MM.1S (cell line): Measurements from ENCODE around the gene TMEM150C.

Experiments used
- DNase-seq: peaks from one replicate; pipeline ENCODE4 v3.0.0-alpha.2; 2015
- H2AFZ ChIP-seq: fragments of 300-600 bp; sonication (generic); 2 replicates; pipeline ENCODE4 v1.6.0; 2016; ENCODE audit warnings: antibody characterized with exemption, low read length
- H3F3A ChIP-seq: fragments of 300-600 bp; sonication (generic); 2 replicates; pipeline ENCODE4 v1.6.1; 2016; ENCODE audit warnings: mild to moderate bottlenecking, antibody characterized with exemption, low read length, moderate library complexity, mixed read lengths; ENCODE audit not compliant: insufficient read depth
- H3K27ac ChIP-seq: fragments of 300-600 bp; sonication (generic); 2 replicates; pipeline ENCODE4 v1.5.1; 2016; ENCODE audit warnings: mild to moderate bottlenecking, low read length
- H3K27me3 ChIP-seq: fragments of 300-600 bp; sonication (generic); replicated peaks from 2 replicates; pipeline ENCODE4 v1.6.0; 2016; ENCODE audit warnings: low read length; ENCODE audit not compliant: insufficient read depth
- H3K36me3 ChIP-seq: fragments of 300-600 bp; sonication (generic); replicated peaks from 2 replicates; pipeline ENCODE4 v1.6.1; 2016; ENCODE audit warnings: mild to moderate bottlenecking, low read length, mixed read lengths; ENCODE audit not compliant: insufficient read depth
- H3K4me1 ChIP-seq: fragments of 300-600 bp; sonication (generic); 2 replicates; pipeline ENCODE4 v1.6.1; 2016; ENCODE audit warnings: low read length, mixed read lengths
- H3K4me2 ChIP-seq: fragments of 300-600 bp; sonication (generic); 2 replicates; pipeline ENCODE4 v1.6.0; 2016; ENCODE audit warnings: low read depth, low read length
- H3K4me3 ChIP-seq: fragments of 300-600 bp; sonication (generic); 2 replicates; pipeline ENCODE4 v1.5.1; 2016; ENCODE audit warnings: low read length, mixed read lengths
- H3K79me2 ChIP-seq: fragments of 300-600 bp; sonication (generic); 2 replicates; pipeline ENCODE4 v1.6.1; 2016; ENCODE audit warnings: mixed run types, low read length, mixed read lengths
- H3K9ac ChIP-seq: fragments of 300-600 bp; sonication (generic); 2 replicates; pipeline ENCODE4 v1.6.1; 2016; ENCODE audit warnings: low read length, mixed read lengths
- H3K9me2 ChIP-seq: fragments of 300-600 bp; sonication (generic); replicated peaks from 2 replicates; pipeline ENCODE4 v1.6.1; 2016; ENCODE audit warnings: mild to moderate bottlenecking, low read length, mixed read lengths; ENCODE audit not compliant: insufficient read depth
- H3K9me3 ChIP-seq: fragments of 300-600 bp; sonication (generic); replicated peaks from 2 replicates; pipeline ENCODE4 v1.6.1; 2016; ENCODE audit warnings: mild to moderate bottlenecking, low read length, mixed read lengths; ENCODE audit not compliant: insufficient read depth
- H4K20me1 ChIP-seq: fragments of 300-600 bp; sonication (generic); 2 replicates; pipeline ENCODE4 v1.6.1; 2016; ENCODE audit warnings: mild to moderate bottlenecking, low read length, moderate library complexity, mixed read lengths; ENCODE audit not compliant: insufficient read depth
- EZH2 ChIP-seq: fragments of 300-600 bp; sonication (generic); optimal IDR thresholded peaks from 2 replicates; pipeline ENCODE3; 2017; ENCODE audit warnings: low read depth, mild to moderate bottlenecking, antibody characterized with exemption, low read length, mixed read lengths
- EZH2phosphoT487 ChIP-seq: fragments of 300-600 bp; sonication (generic); IDR thresholded peaks from 2 replicates; pipeline ENCODE4 v1.6.1; 2018; ENCODE audit warnings: antibody characterized with exemption, low read length
- TF ChIP-seq, protein P1 (sequence below): fragments of 300-600 bp; sonication (generic); IDR thresholded peaks from 2 replicates; pipeline ENCODE4 v1.5.1; 2016; ENCODE audit warnings: antibody characterized with exemption, low read length, mixed read lengths

The TMEM150C gene

GRCh38 chr4:82606622-82607021 is 44.8 kb upstream of the TMEM150C start:
- H3F3A ChIP-seq: no peaks in the 10 kb centered on the region
- no peak overlapping the region for H3K4me2 ChIP-seq
- H3K27ac ChIP-seq: no peak overlapping the region
- H4K20me1 ChIP-seq: no peaks in the 10 kb centered on the region
- H3K9me3 ChIP-seq: no peaks in the 10 kb centered on the region
- no peaks in the 10 kb centered on the region for H3K79me2 ChIP-seq
- TF ChIP-seq EZH2 (no peak), EZH2phosphoT487 (no peak)
- TF ChIP-seq, protein P1, sequence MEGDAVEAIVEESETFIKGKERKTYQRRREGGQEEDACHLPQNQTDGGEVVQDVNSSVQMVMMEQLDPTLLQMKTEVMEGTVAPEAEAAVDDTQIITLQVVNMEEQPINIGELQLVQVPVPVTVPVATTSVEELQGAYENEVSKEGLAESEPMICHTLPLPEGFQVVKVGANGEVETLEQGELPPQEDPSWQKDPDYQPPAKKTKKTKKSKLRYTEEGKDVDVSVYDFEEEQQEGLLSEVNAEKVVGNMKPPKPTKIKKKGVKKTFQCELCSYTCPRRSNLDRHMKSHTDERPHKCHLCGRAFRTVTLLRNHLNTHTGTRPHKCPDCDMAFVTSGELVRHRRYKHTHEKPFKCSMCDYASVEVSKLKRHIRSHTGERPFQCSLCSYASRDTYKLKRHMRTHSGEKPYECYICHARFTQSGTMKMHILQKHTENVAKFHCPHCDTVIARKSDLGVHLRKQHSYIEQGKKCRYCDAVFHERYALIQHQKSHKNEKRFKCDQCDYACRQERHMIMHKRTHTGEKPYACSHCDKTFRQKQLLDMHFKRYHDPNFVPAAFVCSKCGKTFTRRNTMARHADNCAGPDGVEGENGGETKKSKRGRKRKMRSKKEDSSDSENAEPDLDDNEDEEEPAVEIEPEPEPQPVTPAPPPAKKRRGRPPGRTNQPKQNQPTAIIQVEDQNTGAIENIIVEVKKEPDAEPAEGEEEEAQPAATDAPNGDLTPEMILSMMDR: no peak
- no peak overlapping the region for H2AFZ ChIP-seq
- no peaks in the 10 kb centered on the region for H3K4me1 ChIP-seq
- no peaks in the 10 kb centered on the region for H3K36me3 ChIP-seq
- no peaks in the 10 kb centered on the region for H3K9me2 ChIP-seq
- H3K4me3 ChIP-seq: no peak overlapping the region
- no peak overlapping the region for H3K9ac ChIP-seq
- H3K27me3 ChIP-seq: no peaks in the 10 kb centered on the region
- DNase-seq: no peak

GRCh38 chr4:82604522-82604921 is 42.7 kb upstream of the TMEM150C start:
- Histone ChIP-seq H3F3A (no peaks in the 10 kb centered on the region), H3K4me1 (no peaks in the 10 kb centered on the region), H3K27ac (no peak overlapping the region), H3K9ac (no peak overlapping the region), H3K36me3 (no peaks in the 10 kb centered on the region), H3K4me3 (no peak overlapping the region), H3K9me3 (no peaks in the 10 kb centered on the region), H3K9me2 (no peaks in the 10 kb centered on the region), H3K79me2 (no peaks in the 10 kb centered on the region), H4K20me1 (no peaks in the 10 kb centered on the region), H2AFZ (no peak overlapping the region), H3K27me3 (no peaks in the 10 kb centered on the region), H3K4me2 (no peak overlapping the region)
- no peak for DNase-seq
- TF ChIP-seq EZH2phosphoT487 (no peak), EZH2 (no peak)
- TF ChIP-seq, protein P1: no peak

GRCh38 chr4:82601242-82602015 is 39.6 kb upstream of the TMEM150C start:
- Histone ChIP-seq H3K9ac (no peak overlapping the region), H3K27me3 (no peaks in the 10 kb centered on the region)

More at GRCh38 chr4:82601242-82602015, 39.6 kb upstream of the TMEM150C start:
- H3F3A ChIP-seq: no peaks in the 10 kb centered on the region
- TF ChIP-seq EZH2 (no peak), EZH2phosphoT487 (no peak)
- TF ChIP-seq, protein P1: no peak
- no peaks in the 10 kb centered on the region for H3K9me3 ChIP-seq
- no peaks in the 10 kb centered on the region for H3K79me2 ChIP-seq
- no peak overlapping the region for H3K27ac ChIP-seq
- no peaks in the 10 kb centered on the region for H3K9me2 ChIP-seq
- H4K20me1 ChIP-seq: no peaks in the 10 kb centered on the region
- no peak overlapping the region for H3K4me3 ChIP-seq
- H3K4me1 ChIP-seq: no peaks in the 10 kb centered on the region
- no peak overlapping the region for H3K4me2 ChIP-seq
- H2AFZ ChIP-seq: no peak overlapping the region
- DNase-seq: no peak
- no peaks in the 10 kb centered on the region for H3K36me3 ChIP-seq
